Coronary artery (tissue), 2 donors: ENCODE measurements around the gene TCFL5.

ENCODE experiments used
- DNase-seq: peaks from one replicate; pipeline ENCODE4 v3.0.0-alpha.2; 2017; ENCODE audit warnings: low spot score
- H3K27ac ChIP-seq, 2 donors: fragments of 200-600 bp; sonication (generic); one replicate each; pipeline ENCODE4 v1.5.1; 2016 to 2019
- H3K4me3 ChIP-seq: fragments of 200-600 bp; sonication (generic); 2 replicates; pipeline ENCODE4 v1.5.1; 2016; ENCODE audit warnings: mild to moderate bottlenecking, moderate library complexity
- CTCF ChIP-seq: fragments of 200-600 bp; sonication (generic); IDR thresholded peaks from one replicate; pipeline ENCODE4 v1.5.1; 2019; ENCODE audit warnings: antibody characterized with exemption

TCFL5 gene

DNA sequence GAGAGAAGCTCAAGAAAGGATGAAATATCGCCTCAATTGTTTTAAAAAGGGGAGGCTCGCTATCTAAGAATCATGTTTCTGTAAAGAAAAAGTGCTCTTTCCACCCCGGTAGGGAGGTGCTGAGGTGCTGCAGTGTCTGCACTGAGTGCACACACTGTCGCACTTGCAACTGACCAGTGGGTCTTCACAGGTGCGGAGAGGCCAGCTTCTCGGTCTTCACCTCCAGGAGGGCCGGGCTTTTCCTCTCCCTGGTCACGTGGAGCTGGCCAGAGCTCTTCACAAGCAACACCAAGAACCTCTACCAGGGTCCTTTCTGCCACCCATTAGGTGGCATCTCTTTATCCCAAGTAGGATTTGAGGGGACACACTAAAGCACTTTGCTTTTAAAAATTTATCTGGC lies 27.8 kb upstream of the TCFL5 start:
- no peak overlapping the region for H3K27ac ChIP-seq
- H3K4me3 ChIP-seq, result no peak overlapping the region
- DNase-seq, result no peak
- TF ChIP-seq CTCF, result no peak

- TF ChIP-seq CTCF, result no peak
- Histone ChIP-seq H3K4me3 (no peak overlapping the region), H3K27ac (no peak overlapping the region)
- no peak for DNase-seq
Measured at GRCh38 chr20:62888910-62889309, 27.3 kb upstream of the TCFL5 start.

DNA sequence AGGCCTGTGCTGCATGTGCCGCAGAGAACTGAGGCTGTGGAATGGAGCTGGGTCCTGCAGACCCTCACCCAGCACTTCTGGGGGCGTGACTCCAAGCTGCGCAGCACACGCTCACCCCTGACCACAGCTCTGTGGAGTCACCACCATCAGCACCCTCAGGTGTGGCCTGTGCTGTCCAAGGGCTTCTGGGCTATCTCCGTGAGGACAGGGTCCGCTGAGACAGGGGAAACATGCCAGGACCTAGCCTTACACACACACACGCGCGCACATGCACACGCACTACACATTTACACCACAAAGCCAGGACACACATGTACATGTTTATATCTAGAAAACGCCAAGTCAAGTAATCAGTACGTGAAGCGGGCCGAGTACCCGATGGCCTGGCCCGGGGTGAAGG lies 26.8 kb upstream of the TCFL5 start:
- Histone ChIP-seq H3K27ac (no peak overlapping the region), H3K4me3 (no peak overlapping the region)
- DNase-seq, result no peak
- no peak for TF ChIP-seq CTCF

DNA sequence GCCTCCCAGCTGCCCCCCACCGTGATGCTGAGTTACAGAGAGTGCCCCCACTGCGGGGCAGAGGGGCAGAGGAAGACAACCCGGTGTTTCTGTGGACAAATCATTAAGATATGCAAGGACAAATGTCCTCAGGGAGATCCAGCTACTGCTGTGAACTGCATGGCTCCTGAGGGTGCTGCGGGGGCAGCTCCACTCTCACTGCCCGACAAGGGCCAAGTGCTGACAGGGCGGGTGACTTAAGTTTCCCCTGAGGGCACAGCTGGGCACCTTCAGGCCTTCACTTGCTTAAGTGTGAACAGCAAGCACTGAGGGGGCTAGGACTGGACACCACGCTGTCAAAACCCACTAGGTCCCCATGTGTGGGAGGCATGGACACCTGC lies 26.2 kb upstream of the TCFL5 start:
- no peak overlapping the region for H3K4me3 ChIP-seq
- H3K27ac ChIP-seq, result no peak overlapping the region

DNA sequence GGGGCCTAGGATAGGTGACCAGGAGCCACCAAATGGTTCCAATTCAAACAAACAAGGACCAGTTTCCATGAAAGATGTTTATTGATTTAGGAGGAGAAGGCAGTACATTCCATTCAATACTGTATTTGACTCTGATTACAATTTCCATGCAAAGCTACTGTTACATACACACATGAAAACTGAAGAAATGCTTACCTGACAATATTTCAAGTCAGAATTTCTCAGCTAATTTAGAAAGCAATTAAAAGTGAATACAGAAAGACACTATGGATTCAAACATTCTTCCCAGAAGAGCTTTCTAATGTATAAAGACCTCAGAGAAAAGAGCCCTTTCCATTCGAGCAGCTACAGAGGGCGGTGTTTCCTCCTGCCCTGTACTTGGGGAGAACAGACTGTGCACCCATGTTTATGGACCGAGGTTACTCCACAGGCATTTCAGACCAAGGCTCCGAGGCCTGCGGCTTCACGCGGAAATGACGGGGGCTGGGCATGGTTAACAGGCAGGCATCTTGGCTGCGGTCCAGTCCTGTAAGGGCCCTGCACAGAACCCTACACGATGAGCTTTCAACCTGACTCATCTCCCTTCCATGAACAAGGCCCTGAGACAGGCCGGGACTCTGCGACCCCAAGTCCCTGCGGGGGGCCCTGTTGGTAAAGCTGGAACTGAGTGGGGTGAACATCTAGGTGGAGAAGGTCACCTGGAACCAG lies 25.7 kb upstream of the TCFL5 start:
- DNase-seq, result no peak
- TF ChIP-seq CTCF, result no peak
- Histone ChIP-seq H3K4me3 (no peak overlapping the region), H3K27ac (no peak overlapping the region)

More for the DNA sequence above, 26.2 kb upstream of the TCFL5 start:
- TF ChIP-seq CTCF, result no peak
- DNase-seq, result no peak

DNA sequence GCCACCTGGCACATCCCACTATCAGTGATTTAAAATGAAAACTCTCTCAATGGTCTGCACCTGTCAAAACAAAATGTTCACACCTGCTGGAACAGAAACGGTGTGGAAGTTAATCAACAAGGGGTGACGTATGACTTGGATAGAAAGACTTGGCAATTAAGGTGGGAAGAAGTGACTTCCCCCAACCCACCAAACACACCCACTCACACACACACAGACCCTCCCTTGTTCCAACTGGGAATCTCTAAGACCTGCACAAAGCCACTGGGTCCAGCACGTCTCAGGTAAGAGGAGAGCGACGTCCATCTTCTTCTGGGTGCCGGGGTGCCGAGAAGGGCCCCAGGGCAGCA lies 25.1 kb upstream of the TCFL5 start:
- H3K27ac ChIP-seq, result no peak overlapping the region
- DNase-seq, result no peak
- no peak for TF ChIP-seq CTCF
- H3K4me3 ChIP-seq, result no peak overlapping the region

DNA sequence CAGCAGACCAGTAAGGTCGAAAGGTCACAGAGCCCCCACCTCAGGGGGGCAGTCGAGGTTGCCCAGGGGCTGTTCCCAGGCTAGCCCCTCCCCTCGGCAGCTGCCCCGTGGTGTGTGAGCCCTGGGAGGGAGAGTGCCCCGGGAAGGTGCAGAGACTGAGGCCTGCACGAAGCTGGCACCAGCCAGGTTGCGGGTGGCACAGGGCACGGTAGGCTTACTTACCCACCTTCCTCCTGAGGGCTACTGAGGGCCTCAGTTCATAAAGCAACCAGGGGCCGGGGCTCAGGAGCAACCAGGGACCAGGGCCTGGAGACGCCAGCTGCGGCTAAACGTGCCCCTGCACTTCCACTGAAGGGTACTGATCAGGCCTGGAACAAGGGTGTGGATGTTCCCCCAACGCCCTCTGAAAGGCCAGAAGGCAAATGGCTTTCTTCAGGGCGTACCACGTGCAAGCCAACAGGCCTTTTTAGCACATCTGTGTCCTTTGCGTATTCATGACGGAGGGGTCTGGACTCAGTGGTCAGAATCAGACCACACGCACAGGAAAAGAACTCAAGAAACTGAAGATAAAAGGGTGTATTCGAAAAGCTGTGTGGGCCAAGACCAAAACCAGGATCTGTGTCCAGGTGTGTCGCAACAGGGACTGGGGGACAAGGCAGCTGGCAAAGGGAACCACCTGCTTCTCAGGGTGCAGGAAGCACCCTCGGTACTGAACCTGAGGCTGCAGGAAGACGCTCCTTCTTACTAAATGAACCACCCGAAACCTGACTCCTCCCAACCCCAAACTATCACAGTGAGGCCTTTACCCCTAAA lies 24.5 kb upstream of the TCFL5 start:
- DNase-seq, result no peak
- no peak for TF ChIP-seq CTCF
- Histone ChIP-seq H3K4me3 (no peak overlapping the region), H3K27ac (no peak overlapping the region)
